LNCaP clone FGC (cell line): ENCODE measurements around the gene OR4A16.
A peak's percentile ranks its signal among the peaks of the same experiment; 100 is the strongest.

Experiments used
- DNase-seq: peaks from one replicate; pipeline ENCODE4 v3.0.0-alpha.2; 2011; ENCODE audit warnings: low read depth
- H3K4me3 ChIP-seq: 2 replicates; pipeline ENCODE4 v1.5.1; 2011; ENCODE audit warnings: mild to moderate bottlenecking, low read depth, low read length, control low read depth
- TF ChIP-seq, protein P1 (sequence below): IDR thresholded peaks from 2 replicates; pipeline ENCODE4 v1.5.1; 2012; ENCODE audit warnings: mild to moderate bottlenecking; ENCODE audit not compliant: control insufficient read depth, insufficient read depth; ENCODE audit errors: extremely low read depth

OR4A16 gene, protein sequence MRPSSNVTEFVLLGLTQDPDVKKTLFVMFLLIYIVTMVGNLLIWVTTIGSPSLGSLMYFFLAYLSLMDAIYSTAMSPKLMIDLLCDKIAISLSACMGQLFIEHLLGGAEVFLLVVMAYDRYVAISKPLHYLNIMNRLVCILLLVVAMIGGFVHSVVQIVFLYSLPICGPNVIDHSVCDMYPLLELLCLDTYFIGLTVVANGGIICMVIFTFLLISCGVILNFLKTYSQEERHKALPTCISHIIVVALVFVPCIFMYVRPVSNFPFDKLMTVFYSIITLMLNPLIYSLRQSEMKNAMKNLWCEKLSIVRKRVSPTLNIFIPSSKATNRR

GRCh38 chr11:55342901-55343300, at the start of gene OR4A16:
TSS of gene OR4A16 (plus strand) at chr11:55343201. CDS start at chr11:55343201, 0 bp downstream.
- H3K4me3 ChIP-seq, result no peak within 1 kb of the TSS
- TF ChIP-seq, protein P1, sequence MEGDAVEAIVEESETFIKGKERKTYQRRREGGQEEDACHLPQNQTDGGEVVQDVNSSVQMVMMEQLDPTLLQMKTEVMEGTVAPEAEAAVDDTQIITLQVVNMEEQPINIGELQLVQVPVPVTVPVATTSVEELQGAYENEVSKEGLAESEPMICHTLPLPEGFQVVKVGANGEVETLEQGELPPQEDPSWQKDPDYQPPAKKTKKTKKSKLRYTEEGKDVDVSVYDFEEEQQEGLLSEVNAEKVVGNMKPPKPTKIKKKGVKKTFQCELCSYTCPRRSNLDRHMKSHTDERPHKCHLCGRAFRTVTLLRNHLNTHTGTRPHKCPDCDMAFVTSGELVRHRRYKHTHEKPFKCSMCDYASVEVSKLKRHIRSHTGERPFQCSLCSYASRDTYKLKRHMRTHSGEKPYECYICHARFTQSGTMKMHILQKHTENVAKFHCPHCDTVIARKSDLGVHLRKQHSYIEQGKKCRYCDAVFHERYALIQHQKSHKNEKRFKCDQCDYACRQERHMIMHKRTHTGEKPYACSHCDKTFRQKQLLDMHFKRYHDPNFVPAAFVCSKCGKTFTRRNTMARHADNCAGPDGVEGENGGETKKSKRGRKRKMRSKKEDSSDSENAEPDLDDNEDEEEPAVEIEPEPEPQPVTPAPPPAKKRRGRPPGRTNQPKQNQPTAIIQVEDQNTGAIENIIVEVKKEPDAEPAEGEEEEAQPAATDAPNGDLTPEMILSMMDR, result no peak
- DNase-seq, result no peak

DNA sequence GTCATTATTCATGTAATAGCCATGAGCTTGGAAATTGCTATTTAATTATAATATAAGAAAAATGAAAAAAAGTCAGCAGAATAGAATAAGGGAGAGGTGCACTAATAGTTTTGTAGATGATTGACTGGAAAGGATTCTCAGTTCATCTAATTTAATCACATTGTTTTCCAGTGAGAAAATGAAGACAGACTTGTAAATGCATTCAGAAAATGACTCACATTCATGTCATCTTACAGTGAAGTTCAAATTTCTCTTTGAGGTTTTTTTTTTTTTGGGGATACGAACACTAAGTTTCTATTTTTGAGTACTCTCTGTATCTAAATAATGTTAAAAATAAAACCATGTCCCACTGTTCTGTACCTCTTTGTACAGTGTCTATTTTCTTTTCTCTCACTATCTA, 18.5 kb upstream of the OR4A16 start:
- DNase-seq, result no peak
- H3K4me3 ChIP-seq, result no peak overlapping the region
- TF ChIP-seq, protein P1, result no peak

DNA sequence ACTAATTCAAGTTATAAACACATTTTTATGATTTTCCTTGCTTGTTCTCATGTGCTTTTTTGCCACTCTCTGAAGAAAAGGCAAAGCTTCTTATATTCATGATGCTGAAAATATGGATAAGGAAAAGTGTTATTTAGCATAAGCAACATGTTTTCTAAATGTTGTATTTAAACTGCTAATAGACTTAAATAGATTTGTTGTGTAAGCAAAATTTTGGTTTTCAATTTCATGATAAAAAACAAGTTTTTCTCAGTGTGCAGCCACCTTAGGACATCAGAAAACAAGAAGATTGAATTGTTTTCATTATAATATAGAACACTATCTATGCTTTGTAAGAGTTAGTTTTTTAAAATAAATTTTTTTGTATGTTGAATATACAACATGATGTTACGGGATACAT, 2.3 kb downstream of the OR4A16 start:
- no peak for DNase-seq
- TF ChIP-seq, protein P1, result no peak
- no peak overlapping the region for H3K4me3 ChIP-seq

DNA sequence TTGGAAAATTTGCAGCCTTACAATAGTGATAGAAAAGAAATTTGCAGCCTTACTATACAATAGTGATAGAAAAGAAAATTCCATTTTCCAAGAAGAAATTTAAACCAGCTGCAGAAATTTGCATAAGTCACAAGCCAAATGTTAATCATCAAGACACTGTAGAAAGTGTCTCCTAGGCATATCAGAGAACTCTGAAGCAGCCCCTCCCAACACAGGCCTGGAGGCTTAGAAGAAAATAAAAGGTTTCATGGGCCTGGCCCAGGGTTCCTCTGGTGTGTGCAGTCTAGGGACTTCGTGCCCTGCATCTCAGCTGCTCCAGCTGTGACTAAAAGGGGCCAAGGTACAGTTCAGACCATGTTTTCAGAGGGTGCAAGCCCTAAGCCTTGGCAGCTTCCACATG, 6.0 kb downstream of the OR4A16 start:
- TF ChIP-seq, protein P1, result no peak
- DNase-seq, result no peak
- no peak overlapping the region for H3K4me3 ChIP-seq

DNA sequence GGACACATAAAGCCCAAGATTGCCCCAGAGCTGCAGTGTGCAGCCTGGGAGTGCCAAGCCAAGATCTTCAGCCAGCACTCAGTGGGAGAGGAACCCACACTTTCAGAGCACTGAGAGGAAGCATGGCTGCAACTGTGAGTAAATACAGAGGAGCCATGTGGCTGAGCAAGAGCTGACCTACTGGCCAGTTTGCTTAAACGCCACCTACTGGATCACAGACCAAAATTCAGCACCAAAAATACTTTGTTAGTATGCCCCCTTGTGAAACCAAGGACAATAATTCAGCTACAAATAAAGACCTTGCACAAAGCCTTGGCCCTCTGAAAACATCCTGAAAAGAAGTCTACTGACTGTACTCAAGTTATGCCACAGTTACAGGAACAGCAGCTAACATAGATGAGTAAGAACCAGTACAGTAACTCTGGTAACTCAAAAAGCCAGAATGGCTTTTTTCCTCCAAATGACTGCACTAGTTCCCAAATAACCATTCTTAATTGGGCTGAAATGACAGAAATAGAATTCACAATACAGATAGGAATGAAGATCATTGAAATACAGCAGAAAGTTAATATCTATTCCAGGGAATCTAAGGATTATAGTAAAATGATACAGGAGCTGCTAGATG, 14.7 kb downstream of the OR4A16 start:
- no peak overlapping the region for H3K4me3 ChIP-seq
- DNase-seq, result peak; percentile 19
- TF ChIP-seq, protein P1, result peak; percentile 77

DNA sequence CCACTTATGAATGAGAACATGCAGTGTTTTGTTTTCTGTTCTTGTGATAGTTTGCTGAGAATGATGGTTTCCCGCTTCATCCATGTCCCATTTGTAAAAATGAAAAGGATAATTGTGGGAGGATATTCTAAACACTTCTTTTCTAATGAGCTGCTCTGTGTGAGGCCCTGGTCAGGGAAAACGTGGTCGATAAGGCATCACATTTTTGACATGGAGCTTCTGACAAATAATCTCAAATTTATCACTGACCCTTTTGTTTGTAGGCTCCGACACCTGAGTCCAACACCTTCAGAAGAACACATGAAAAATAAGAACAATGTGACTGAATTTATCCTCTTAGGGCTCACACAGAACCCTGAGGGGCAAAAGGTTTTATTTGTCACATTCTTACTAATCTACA, 24.7 kb downstream of the OR4A16 start, which contains the start of gene OR4A15:
Gene OR4A15, plus strand, starts transcription at position 301 of the 400 bp plus-strand sequence. Its CDS starts 0 bp downstream, at position 301.
- no peak for DNase-seq

More for the DNA sequence above, 24.7 kb downstream of the OR4A16 start, which contains the start of gene OR4A15:
- TF ChIP-seq, protein P1, result no peak
- H3K4me3 ChIP-seq, result no peak within 1 kb of the TSS
